Keratinocyte (primary cell): Measurements from ENCODE around the gene ALDH1L1. TPM values are rescaled to one million over a fixed set of nuclear protein-coding genes. Genes with fewer than 3 reads are reported as not detected.

Experiments used
- DNase-seq: peaks from one replicate; pipeline ENCODE4 v3.0.0-alpha.2; 2011; ENCODE audit warnings: low read depth, missing footprints, low spot score
- FAIRE-seq: peaks from 2 replicates; lab custom pipeline; 2011; peaks lifted over from hg19 to GRCh38; lab: Jason Lieb, UNC
- H2AFZ ChIP-seq: 2 replicates; pipeline ENCODE4 v1.6.0; 2012; ENCODE audit warnings: low read length, control low read depth, inconsistent platforms; ENCODE audit not compliant: control insufficient read depth
- H3K27ac ChIP-seq: 2 replicates; pipeline ENCODE4 v1.5.1; 2011; ENCODE audit warnings: low read length; ENCODE audit not compliant: control insufficient read depth, insufficient read depth
- H3K27me3 ChIP-seq: 3 replicates; pipeline ENCODE4 v1.6.0; 2011; ENCODE audit warnings: low read length; ENCODE audit not compliant: control insufficient read depth, insufficient read depth; ENCODE audit errors: extremely low read depth
- H3K36me3 ChIP-seq, 2 experiments: 2 replicates in 1 of 2; 3 replicates in 1 of 2; pipeline ENCODE4 v1.5.1; 2011; ENCODE audit warnings: low read length in 2 of 2, mild to moderate bottlenecking in 1 of 2; ENCODE audit not compliant: control insufficient read depth in 2 of 2, insufficient read depth in 2 of 2; ENCODE audit errors: extremely low read depth in 1 of 2
- H3K4me1 ChIP-seq: 3 replicates; pipeline ENCODE4 v1.5.1; 2011; ENCODE audit warnings: low read length; ENCODE audit not compliant: control insufficient read depth, insufficient read depth; ENCODE audit errors: extremely low read depth
- H3K4me2 ChIP-seq: 3 replicates; pipeline ENCODE4 v1.6.0; 2011; ENCODE audit warnings: low read depth, low read length; ENCODE audit not compliant: control insufficient read depth, insufficient read depth; ENCODE audit errors: extremely low read depth
- H3K4me3 ChIP-seq, 3 experiments: fragments of 200-600 bp in 1 of 3; sonication (generic) in 1 of 3; 2 replicates in 2 of 3; 3 replicates in 1 of 3; pipeline ENCODE4 v1.5.1; 2011 to 2016; ENCODE audit warnings: low read length in 3 of 3, mild to moderate bottlenecking in 3 of 3, control low read depth in 2 of 3, inconsistent platforms in 1 of 3, low read depth in 1 of 3, mixed read lengths in 1 of 3, mixed run types in 1 of 3, moderate library complexity in 1 of 3; ENCODE audit not compliant: control insufficient read depth in 2 of 3, insufficient read depth in 2 of 3; ENCODE audit errors: extremely low read depth in 1 of 3
- H3K79me2 ChIP-seq: 2 replicates; pipeline ENCODE4 v1.6.0; 2012; ENCODE audit warnings: low read length; ENCODE audit not compliant: control insufficient read depth, insufficient read depth
- H3K9ac ChIP-seq: 3 replicates; pipeline ENCODE4 v1.6.0; 2011; ENCODE audit warnings: low read length; ENCODE audit not compliant: control insufficient read depth, insufficient read depth; ENCODE audit errors: extremely low read depth
- H3K9me1 ChIP-seq: 3 replicates; pipeline ENCODE4 v1.6.0; 2011; ENCODE audit warnings: low read length; ENCODE audit not compliant: control insufficient read depth, insufficient read depth; ENCODE audit errors: extremely low read depth
- H3K9me3 ChIP-seq: 2 replicates; pipeline ENCODE4 v1.5.1; 2012; ENCODE audit warnings: low read depth, low read length; ENCODE audit not compliant: control insufficient read depth
- H4K20me1 ChIP-seq: 3 replicates; pipeline ENCODE4 v1.6.0; 2011; ENCODE audit warnings: low read length; ENCODE audit not compliant: control insufficient read depth, insufficient read depth; ENCODE audit errors: extremely low read depth
- CTCF ChIP-seq, 3 experiments: IDR thresholded peaks in 1 of 3; conservative IDR thresholded peaks in 1 of 3; optimal IDR thresholded peaks in 1 of 3; 2 replicates in 2 of 3; 3 replicates in 1 of 3; pipeline versions ENCODE3 to v1.5.1; 2011; ENCODE audit warnings: low read length in 3 of 3, mild to moderate bottlenecking in 3 of 3, moderate library complexity in 2 of 3, control low read depth in 1 of 3, inconsistent platforms in 1 of 3; ENCODE audit not compliant: insufficient read depth in 2 of 3; ENCODE audit errors: extremely low read depth in 1 of 3
- EZH2 ChIP-seq: IDR thresholded peaks from one replicate; pipeline ENCODE4 v1.6.1; 2012; ENCODE audit warnings: inconsistent platforms, mild to moderate bottlenecking, low read length, moderate library complexity
- dilution Hi-C: fragments of 300-500 bp; cut with MboI; formaldehyde crosslinking; loops from one replicate; pipeline ENCODE4 v1.7.0; 2020; ENCODE audit warnings: low sequenced_read_pairs; ENCODE audit not compliant: extremely low pct_ligation_motif_present
- polyA plus RNA-seq, 5 experiments: library from polyadenylated mRNA; depleted of rRNA in 3 of 5; stranded (reverse) in 3 of 5; stranded (forward) in 1 of 5; unstranded in 1 of 5; fragments of >200 nt; gene quantifications; 1 replicate in 1 of 5; 2 replicates in 3 of 5; 3 replicates in 1 of 5; pipeline versions ENCODE4 v1.2.1 to v1.2.3, GENCODE V29; 2011 to 2012; ENCODE audit warnings: missing spikeins in 2 of 5, low read depth in 1 of 5, low replicate concordance in 1 of 5

The ALDH1L1 gene
- polyA plus RNA-seq, 1 donor (not counting 4 experiments of a cell fraction or from before 2014, with no cell fraction given), result 0.35 TPM

GRCh38 chr3:126205717-126206655 is 25.6 kb upstream of the ALDH1L1 start:
- no peak overlapping the region for H3K4me2 ChIP-seq
- FAIRE-seq, result no peak
- dilution Hi-C loops, result no loop called here

GRCh38 chr3:126202680-126203079 is 22.3 kb upstream of the ALDH1L1 start:
- Histone ChIP-seq H3K79me2 (no peaks in the 10 kb centered on the region), H3K4me1 (peaks cover 3% of the 10 kb centered on the region), H3K27ac (no peak overlapping the region), H2AFZ (no peak overlapping the region), H3K9me1 (no peaks in the 10 kb centered on the region), H3K4me3 (no peak overlapping the region), H4K20me1 (no peaks in the 10 kb centered on the region), H3K9ac (no peak overlapping the region), H3K9me3 (no peaks in the 10 kb centered on the region), H3K27me3 (no peaks in the 10 kb centered on the region), H3K36me3 (no peaks in the 10 kb centered on the region), H3K4me2 (no peak overlapping the region)
- no peak for TF ChIP-seq CTCF (optimal IDR thresholded peaks at IDR 0.05 in 1 of 3, IDR thresholded peaks at IDR 0.05 in 1 of 3, conservative IDR thresholded peaks at IDR 0.05 in 1 of 3; ENCODE audit: extremely low read depth in 1 of 3, insufficient read depth in 2 of 3, low read length in 3 of 3)
- TF ChIP-seq EZH2, result no peak
- no peak for DNase-seq
- dilution Hi-C loops, result no loop called here
- FAIRE-seq, result no peak

More at GRCh38 chr3:126205717-126206655, 25.6 kb upstream of the ALDH1L1 start:
- Histone ChIP-seq H3K9me3 (no peaks in the 10 kb centered on the region), H3K4me3 (no peak overlapping the region), H3K36me3 (no peaks in the 10 kb centered on the region), H3K4me1 (peaks cover 16% of the 10 kb centered on the region), H3K27ac (no peak overlapping the region), H2AFZ (no peak overlapping the region), H3K79me2 (no peaks in the 10 kb centered on the region), H3K9ac (no peak overlapping the region), H3K9me1 (no peaks in the 10 kb centered on the region), H4K20me1 (no peaks in the 10 kb centered on the region), H3K27me3 (no peaks in the 10 kb centered on the region)
- no peak for TF ChIP-seq EZH2
- TF ChIP-seq CTCF (optimal IDR thresholded peaks at IDR 0.05 in 1 of 3, IDR thresholded peaks at IDR 0.05 in 1 of 3, conservative IDR thresholded peaks at IDR 0.05 in 1 of 3; ENCODE audit: extremely low read depth in 1 of 3, insufficient read depth in 2 of 3, low read length in 3 of 3), result no peak
- DNase-seq, result no peak
